Esophagus muscularis mucosa (tissue), 4 donors: Measurements from ENCODE around the gene ZFHX2. TPM values are rescaled to one million over a fixed set of nuclear protein-coding genes. Genes with fewer than 3 reads are reported as not detected.

Source experiments
- DNase-seq: peaks from one replicate; pipeline ENCODE4 v3.0.0-alpha.2; 2017; ENCODE audit errors: extremely low spot score
- H3K27ac ChIP-seq, 4 donors: fragments of 200-600 bp; sonication (generic); replicated peaks in 1 of 4; 1 replicate in 3 of 4; 2 replicates in 1 of 4; pipeline ENCODE4 v1.5.1; 2016 to 2019; ENCODE audit warnings: mild to moderate bottlenecking in 1 of 4
- H3K27me3 ChIP-seq, 4 donors: fragments of 200-600 bp; sonication (generic); one replicate each; pipeline versions ENCODE4 v1.5.1 to v1.6.0; 2016 to 2019
- H3K36me3 ChIP-seq, 4 donors: fragments of 200-600 bp; sonication (generic); one replicate each; pipeline ENCODE4 v1.5.1; 2016 to 2019
- H3K4me1 ChIP-seq, 4 donors: fragments of 200-600 bp; sonication (generic); one replicate each; pipeline ENCODE4 v1.5.1; 2016 to 2019
- H3K4me3 ChIP-seq, 4 donors: fragments of 200-600 bp; sonication (generic); 1 replicate in 2 of 4; 2 replicates in 2 of 4; pipeline ENCODE4 v1.5.1; 2016 to 2019; ENCODE audit warnings: mild to moderate bottlenecking in 4 of 4, moderate library complexity in 1 of 4
- H3K9me3 ChIP-seq, 4 donors: fragments of 200-600 bp; sonication (generic); 1 replicate in 3 of 4; 2 replicates in 1 of 4; pipeline ENCODE4 v1.5.1; 2016 to 2019
- CTCF ChIP-seq, 3 experiments: fragments of 200-600 bp in 2 of 3; fragments of 450-650 bp in 1 of 3; sonication (generic) in 2 of 3; IDR thresholded peaks; one replicate each; pipeline ENCODE4 v1.5.1; 2017 to 2019; ENCODE audit warnings: antibody characterized with exemption in 3 of 3, mild to moderate bottlenecking in 2 of 3, moderate library complexity in 1 of 3
- EP300 ChIP-seq: sonication (generic); formaldehyde crosslinking; IDR thresholded peaks from one replicate; pipeline ENCODE4 v1.6.1; 2017; ENCODE audit warnings: antibody characterized with exemption
- POLR2A ChIP-seq: fragments of 450-650 bp; IDR thresholded peaks from one replicate; pipeline ENCODE4 v1.6.1; 2017; ENCODE audit warnings: antibody characterized with exemption, moderate library complexity, mild to moderate bottlenecking, low read depth
- POLR2AphosphoS5 ChIP-seq, 2 donors: sonication (generic); formaldehyde crosslinking; IDR thresholded peaks; one replicate each; pipeline ENCODE4 v1.6.1; 2017; ENCODE audit warnings: antibody characterized with exemption in 2 of 2
- WGBS: methylation state at CpG from one replicate; pipeline ENCODE4 v1.1.5; 2018; 5-methylcytosine and 5-hydroxymethylcytosine counted together
- intact Hi-C: fragments of 100-400 bp; cut with DNase I; formaldehyde crosslinking; loops from one replicate; pipeline ENCODE4 v1.15.1; 2023
- total RNA-seq, 4 donors: library from RNA; depleted of rRNA; stranded (reverse); fragments of >200 nt; gene quantifications; one replicate each; pipeline versions ENCODE4 v1.1.0 to v1.2.1, GENCODE V29; 2016

The ZFHX2 gene
- total RNA-seq, 4 donors from 2014 or later, result 0.50 to 1.8 (median 1.2) TPM

DNA sequence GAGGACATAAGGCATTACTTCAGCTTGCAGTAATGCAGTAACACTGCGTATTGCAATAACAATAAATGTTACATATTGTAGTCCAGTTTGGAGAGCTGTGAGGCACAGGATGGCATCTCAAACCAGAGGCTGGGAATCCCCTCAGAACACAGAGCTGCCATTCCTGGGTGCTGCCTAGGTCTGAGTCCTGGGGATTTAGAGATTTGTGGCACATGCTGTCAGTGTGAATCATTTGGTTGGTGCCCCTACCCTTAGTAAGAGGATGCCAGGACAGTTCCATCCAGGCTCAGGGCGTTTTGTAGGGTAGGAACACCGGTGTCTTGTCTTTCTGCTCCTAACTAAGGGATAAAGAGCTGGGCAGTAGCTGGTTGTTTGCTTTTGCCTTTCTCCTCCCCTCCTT lies 22.5 kb downstream of the ZFHX2 start:
- H3K27ac ChIP-seq, result no peak overlapping the region
- intact Hi-C loops, result no loop called here
- WGBS, result 80% methylated on average over 3 of the region's 3 CpGs

DNA sequence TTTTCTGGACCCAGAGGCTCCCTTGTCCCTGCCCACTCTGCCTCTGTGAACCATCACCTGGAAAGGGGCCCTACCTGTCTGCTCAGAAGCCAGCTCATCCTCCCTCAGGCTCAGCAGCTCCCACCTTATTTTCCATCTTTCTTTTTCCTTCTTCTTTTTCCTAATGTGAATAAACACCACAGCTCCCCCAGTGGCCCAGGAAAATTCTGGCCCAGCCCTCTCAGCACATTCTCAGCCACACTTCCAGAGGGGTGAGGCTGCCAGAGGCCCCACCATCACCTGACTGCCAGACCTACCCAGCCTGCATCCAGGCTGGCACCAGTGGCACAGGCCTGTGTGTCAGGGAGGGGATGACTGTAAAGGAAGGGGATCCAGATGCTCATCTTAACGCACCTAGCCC lies 23.0 kb downstream of the ZFHX2 start:
- 63% methylated on average over 1 of the region's 1 CpG for WGBS
- Histone ChIP-seq H3K27ac (no peak overlapping the region), H3K4me1 (no peaks in the 10 kb centered on the region), H3K4me3 (no peak overlapping the region), H3K9me3 (no peaks in the 10 kb centered on the region), H3K27me3 (no peaks in the 10 kb centered on the region), H3K36me3 (peaks cover 0 to 27% (median 6%) of the 10 kb centered on the region in 4 donors)
- no peak for DNase-seq
- no peak for TF ChIP-seq POLR2AphosphoS5 (IDR thresholded peaks at IDR 0.05)
- no peak for TF ChIP-seq EP300
- TF ChIP-seq POLR2A, result no peak
- no peak for TF ChIP-seq CTCF (IDR thresholded peaks at IDR 0.05)
- intact Hi-C loops, result no loop called here

More for the DNA sequence above, 22.5 kb downstream of the ZFHX2 start:
- Histone ChIP-seq H3K36me3 (peaks cover 0 to 31% (median 7%) of the 10 kb centered on the region in 4 donors), H3K4me3 (no peak overlapping the region), H3K9me3 (no peaks in the 10 kb centered on the region), H3K4me1 (no peaks in the 10 kb centered on the region), H3K27me3 (no peaks in the 10 kb centered on the region)
- TF ChIP-seq POLR2AphosphoS5 (IDR thresholded peaks at IDR 0.05) (no peak), CTCF (IDR thresholded peaks at IDR 0.05) (no peak), POLR2A (no peak), EP300 (no peak)
- no peak for DNase-seq

DNA sequence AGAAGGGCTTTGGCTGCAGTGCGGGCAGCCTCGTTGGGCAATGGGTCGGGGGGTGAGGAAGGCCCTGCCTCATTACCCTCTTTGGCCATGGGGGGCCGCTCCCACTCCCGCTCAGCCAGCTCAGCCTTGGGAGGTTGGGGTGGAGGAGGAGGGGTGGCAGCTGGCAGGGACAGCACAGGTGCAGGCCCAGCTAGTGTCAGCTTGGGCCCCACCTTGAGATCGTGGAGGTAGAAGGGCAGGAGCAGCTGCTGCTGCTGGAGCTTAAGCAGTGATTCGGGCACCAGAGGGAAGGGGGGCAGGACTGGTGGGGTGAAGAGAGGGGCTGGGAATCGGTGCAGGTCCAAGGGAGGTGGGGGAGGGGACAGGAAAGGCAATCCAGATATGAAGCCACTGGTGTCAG lies 26.0 kb downstream of the ZFHX2 start:
- Histone ChIP-seq H3K9me3 (no peaks in the 10 kb centered on the region), H3K27ac (no peak overlapping the region), H3K4me1 (no peaks in the 10 kb centered on the region), H3K36me3 (peaks cover 0 to 22% (median 4%) of the 10 kb centered on the region in 4 donors), H3K27me3 (no peaks in the 10 kb centered on the region), H3K4me3 (no peak overlapping the region)
- WGBS, result 81% methylated on average over 7 of the region's 8 CpGs
- DNase-seq, result no peak
- TF ChIP-seq EP300, result no peak
- TF ChIP-seq POLR2AphosphoS5 (IDR thresholded peaks at IDR 0.05), result no peak
- no peak for TF ChIP-seq POLR2A
- TF ChIP-seq CTCF (IDR thresholded peaks at IDR 0.05), result no peak
- intact Hi-C loops, result no loop called here

DNA sequence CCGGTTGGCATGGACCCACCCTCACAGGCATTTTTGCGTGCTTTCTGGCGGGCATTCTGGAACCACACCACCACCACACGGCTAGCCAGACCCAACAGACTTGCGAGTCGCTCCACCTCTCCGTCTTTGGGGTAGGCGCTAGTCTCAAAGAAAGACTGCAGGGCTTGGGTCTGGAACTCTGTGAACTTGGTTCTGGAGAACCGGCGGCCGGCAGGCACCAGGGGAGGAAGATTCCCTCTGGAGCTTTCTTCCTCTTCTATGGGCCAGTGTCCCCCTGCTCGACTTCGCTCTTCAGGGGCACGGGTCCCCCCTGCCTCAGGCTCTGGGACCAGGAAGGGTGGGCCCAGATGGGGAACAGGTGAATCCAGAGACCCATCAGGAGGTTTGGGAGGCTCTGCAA lies 26.6 kb downstream of the ZFHX2 start:
- Histone ChIP-seq H3K4me1 (no peaks in the 10 kb centered on the region), H3K36me3 (peaks cover 0 to 22% (median 4%) of the 10 kb centered on the region in 4 donors), H3K9me3 (no peaks in the 10 kb centered on the region), H3K27me3 (no peaks in the 10 kb centered on the region), H3K4me3 (no peak overlapping the region), H3K27ac (no peak overlapping the region)
- TF ChIP-seq CTCF (IDR thresholded peaks at IDR 0.05) (no peak), POLR2A (no peak)
- intact Hi-C loops, result no loop called here
- 96% methylated on average over 14 of the region's 14 CpGs for WGBS
- DNase-seq, result no peak
